ENCODE results near the gene IL18.

DNA sequence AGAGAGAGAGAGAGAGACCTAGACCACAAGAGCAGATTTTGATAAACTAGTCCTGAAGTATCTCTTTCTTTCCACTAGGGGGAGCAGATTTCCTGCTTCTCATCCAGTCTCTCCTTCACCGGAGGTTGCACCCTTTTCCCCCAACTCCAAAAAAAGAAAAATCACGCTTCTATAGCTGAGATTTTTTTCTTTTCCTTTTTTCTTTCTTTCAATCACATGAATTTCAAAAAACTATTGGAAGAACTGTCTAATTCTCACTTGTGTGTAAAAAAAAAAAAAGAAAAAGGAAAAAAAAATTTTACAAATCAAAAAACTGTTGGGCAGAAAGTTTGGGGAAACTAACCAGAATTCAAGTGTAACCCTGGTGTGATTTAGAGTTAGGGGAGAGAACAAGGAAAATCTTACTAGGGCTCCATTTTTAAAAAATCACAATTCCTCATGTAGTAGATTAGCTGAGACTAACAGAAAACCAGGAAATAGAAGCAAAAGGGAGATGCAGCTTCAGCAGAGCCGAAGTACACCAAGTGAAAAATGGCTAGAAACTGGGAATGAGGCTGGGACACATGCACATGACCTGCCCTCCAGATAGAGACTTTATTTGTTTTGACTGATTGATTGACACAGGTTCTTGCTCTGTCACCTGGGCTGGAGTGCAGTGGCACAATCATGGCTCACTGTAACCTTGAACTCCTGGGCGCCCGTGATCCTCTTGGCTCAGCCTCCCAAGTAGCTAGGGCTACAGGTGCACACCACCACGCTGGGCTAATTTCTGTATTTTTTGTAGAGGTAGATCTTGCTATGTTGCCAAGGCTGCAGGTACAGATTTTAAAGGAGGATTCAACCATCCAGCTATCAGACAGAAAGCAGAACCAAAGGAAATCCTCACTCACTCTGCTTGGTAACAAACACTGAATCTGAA is 50.1 kb downstream of the IL18 start:
- TF ChIP-seq, protein P1, sequence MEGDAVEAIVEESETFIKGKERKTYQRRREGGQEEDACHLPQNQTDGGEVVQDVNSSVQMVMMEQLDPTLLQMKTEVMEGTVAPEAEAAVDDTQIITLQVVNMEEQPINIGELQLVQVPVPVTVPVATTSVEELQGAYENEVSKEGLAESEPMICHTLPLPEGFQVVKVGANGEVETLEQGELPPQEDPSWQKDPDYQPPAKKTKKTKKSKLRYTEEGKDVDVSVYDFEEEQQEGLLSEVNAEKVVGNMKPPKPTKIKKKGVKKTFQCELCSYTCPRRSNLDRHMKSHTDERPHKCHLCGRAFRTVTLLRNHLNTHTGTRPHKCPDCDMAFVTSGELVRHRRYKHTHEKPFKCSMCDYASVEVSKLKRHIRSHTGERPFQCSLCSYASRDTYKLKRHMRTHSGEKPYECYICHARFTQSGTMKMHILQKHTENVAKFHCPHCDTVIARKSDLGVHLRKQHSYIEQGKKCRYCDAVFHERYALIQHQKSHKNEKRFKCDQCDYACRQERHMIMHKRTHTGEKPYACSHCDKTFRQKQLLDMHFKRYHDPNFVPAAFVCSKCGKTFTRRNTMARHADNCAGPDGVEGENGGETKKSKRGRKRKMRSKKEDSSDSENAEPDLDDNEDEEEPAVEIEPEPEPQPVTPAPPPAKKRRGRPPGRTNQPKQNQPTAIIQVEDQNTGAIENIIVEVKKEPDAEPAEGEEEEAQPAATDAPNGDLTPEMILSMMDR (conservative IDR thresholded peaks at IDR 0.05 in 1 of 2, IDR thresholded peaks at IDR 0.05 in 1 of 2; ENCODE audit: low read depth in 1 of 2, low read length in 2 of 2): peak; percentile 58 to 67
- no peak for TF ChIP-seq EZH2 (IDR thresholded peaks at IDR 0.05; ENCODE audit: low read length, missing control alignments)
